SJCRH30 (cell line): Measurements from ENCODE around the gene C1QTNF8. TPM values are rescaled to one million over a fixed set of nuclear protein-coding genes. Genes with fewer than 3 reads are reported as not detected.
A peak's percentile ranks its signal among the peaks of the same experiment; 100 is the strongest.
"Not testable (repeated sequence)": the region's sequence is repeated elsewhere in the genome, so short reads cannot be mapped to it uniquely, and the experiment has no call there.

Experiments used
- DNase-seq, 2 experiments: peaks; one replicate each; pipeline ENCODE4 v3.0.0-alpha.2; 2015 to 2020
- H3K27ac ChIP-seq: fragments of 250-450 bp; sonication (Bioruptor Pico); 2 replicates; pipeline ENCODE4 v1.5.1; 2020; ENCODE audit warnings: mild to moderate bottlenecking, moderate library complexity
- H3K27me3 ChIP-seq: fragments of 250-450 bp; sonication (Bioruptor Pico); 2 replicates; pipeline ENCODE4 v1.5.1; 2020; ENCODE audit warnings: mild to moderate bottlenecking, moderate library complexity
- H3K36me3 ChIP-seq: fragments of 250-450 bp; sonication (Bioruptor Pico); 2 replicates; pipeline ENCODE4 v1.5.1; 2020; ENCODE audit warnings: mild to moderate bottlenecking, moderate library complexity
- H3K4me1 ChIP-seq: fragments of 250-450 bp; sonication (Bioruptor Pico); 2 replicates; pipeline ENCODE4 v1.5.1; 2020; ENCODE audit warnings: mild to moderate bottlenecking, moderate library complexity
- H3K4me3 ChIP-seq: fragments of 250-450 bp; sonication (Bioruptor Pico); 2 replicates; pipeline ENCODE4 v1.5.1; 2020; ENCODE audit warnings: mild to moderate bottlenecking, moderate library complexity
- H3K9me3 ChIP-seq: fragments of 250-450 bp; sonication (Bioruptor Pico); replicated peaks from 2 replicates; pipeline ENCODE4 v1.5.1; 2020; ENCODE audit warnings: mild to moderate bottlenecking, moderate library complexity
- total RNA-seq: library from RNA; depleted of rRNA; stranded (reverse); fragments of >200 nt; shearing (Covaris generic); gene quantifications from 2 replicates; pipeline ENCODE4 v1.2.3, GENCODE V29; 2014

Gene C1QTNF8
- total RNA-seq, 1 experiment from 2014 or later, result not detected

DNA sequence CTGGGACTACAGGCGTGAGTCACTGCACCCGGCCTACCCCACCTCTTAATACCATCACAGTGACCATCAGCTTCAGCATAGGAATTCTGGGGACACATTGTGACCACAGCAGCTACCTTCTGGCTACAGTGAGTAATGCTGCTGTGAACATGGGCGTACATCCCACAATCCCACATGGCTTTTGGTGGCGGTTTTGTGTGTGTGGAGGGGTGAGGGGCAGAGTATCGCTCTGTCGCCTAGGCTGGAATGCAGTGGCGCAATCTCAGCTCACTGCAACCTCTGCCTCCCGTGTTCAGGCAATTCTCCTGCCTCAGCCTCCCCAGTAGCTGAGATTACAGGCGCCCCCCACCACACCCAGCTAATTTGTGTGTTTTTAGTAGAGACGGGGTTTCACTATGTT, 9.6 kb downstream of the C1QTNF8 start:
- H3K27me3 ChIP-seq, H3K27ac ChIP-seq, DNase-seq, H3K4me3 ChIP-seq, H3K36me3 ChIP-seq: not testable (repeated sequence)
- Histone ChIP-seq H3K4me1 (peaks cover 23% of the 10 kb centered on the region), H3K9me3 (peaks cover 17% of the 10 kb centered on the region)

DNA sequence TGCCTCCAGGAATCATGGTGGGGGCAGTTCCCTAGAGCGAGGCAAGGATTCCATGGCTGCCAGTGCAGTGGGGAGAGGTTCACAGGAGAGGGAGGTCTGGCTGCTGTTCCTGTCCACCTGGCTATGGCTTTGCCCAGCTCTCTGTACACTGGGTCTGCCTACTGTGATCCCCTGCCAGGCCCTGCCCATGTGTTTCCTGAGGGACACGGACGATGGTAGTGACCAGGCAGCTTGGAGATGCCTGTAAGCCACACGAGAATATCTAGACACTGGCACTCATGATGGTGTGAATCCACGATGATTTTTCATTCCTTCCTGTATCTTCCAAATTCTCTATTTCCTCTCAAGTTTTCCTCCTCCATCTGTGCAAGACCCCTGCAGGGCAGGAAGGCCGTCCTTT, 11.1 kb downstream of the C1QTNF8 start:
- Histone ChIP-seq H3K27me3 (no peaks in the 10 kb centered on the region), H3K4me3 (no peak overlapping the region), H3K9me3 (peaks cover 17% of the 10 kb centered on the region), H3K36me3 (no peaks in the 10 kb centered on the region), H3K27ac (no peak overlapping the region), H3K4me1 (peaks cover 11% of the 10 kb centered on the region)
- no peak for DNase-seq

DNA sequence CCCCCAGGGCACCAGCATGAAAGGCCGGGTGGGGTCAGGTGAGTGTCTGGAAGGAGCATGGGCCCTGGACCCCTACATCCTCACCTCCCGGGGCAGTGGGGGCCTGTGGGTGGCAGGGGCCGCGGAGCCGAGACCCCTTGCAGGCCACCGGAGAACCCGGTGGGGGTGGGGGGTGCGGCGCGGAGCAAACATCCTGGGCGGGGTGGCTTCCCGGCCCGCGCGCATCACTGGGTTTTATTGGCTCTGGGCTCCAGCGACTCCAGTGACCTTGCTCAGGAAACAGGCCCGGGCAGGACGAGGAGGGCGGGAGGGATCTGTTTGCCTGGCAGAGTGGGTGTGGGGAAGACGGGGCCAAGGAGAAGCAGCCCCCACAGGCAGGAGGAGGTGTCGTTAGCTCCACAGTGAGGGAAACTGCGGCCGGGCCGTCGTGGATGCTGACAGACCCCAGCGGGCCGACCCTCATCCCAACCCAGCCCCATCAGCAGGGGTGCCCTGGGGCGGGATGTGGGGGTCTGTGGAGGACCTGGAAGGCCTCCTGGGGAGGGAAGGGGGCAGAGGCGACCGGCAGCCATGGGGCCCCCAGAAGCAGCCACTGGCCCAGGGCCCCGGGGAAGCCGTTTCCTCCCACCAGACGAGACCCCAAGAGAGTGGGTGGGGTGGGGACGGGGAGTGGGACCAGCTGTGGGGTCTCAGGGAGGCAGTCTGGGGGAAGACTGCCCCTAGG, 12.9 kb downstream of the C1QTNF8 start:
- peaks cover 17% of the 10 kb centered on the region for H3K9me3 ChIP-seq
- no peak for DNase-seq
- H3K36me3 ChIP-seq, result no peaks in the 10 kb centered on the region
- H3K27ac ChIP-seq, result no peak overlapping the region
- H3K4me1 ChIP-seq, result peaks cover 8% of the 10 kb centered on the region
- H3K4me3 ChIP-seq, result no peak overlapping the region
- H3K27me3 ChIP-seq, result no peaks in the 10 kb centered on the region

DNA sequence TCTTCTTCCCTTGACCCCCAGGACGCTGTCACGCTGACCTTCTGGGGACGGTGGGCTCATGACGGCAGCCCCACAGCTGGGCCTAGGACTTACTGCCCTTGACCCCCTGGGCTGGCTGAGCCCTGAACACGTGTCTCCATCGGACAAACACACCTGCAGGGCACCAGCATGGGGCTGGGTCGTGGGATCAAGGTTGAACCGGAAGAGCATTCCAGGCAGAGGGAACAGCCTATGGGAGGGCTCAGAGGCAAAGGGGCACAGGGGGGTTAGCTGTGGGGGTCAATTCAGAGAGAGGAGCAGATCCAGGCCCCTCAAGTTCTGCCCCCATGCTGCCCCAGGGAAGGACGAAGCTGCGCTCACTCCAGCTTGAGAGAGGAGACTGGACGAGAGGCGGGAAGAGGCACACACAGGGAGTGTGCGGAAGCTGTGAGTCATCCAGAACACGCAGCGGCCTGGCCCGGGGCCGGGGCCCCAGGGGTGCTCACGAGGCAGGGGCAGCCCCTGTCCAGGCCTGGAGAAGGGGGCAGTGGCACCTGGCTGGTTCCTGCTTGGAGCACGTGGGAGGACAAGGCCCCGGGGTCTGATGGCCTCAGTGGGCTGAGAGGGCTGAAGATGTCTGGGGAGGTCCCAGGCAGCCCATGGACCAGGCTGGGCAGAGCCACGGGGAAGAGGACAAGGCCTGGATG, 13.6 kb downstream of the C1QTNF8 start:
- no peaks in the 10 kb centered on the region for H3K36me3 ChIP-seq
- H3K27me3 ChIP-seq, result no peaks in the 10 kb centered on the region
- peaks cover 14% of the 10 kb centered on the region for H3K4me1 ChIP-seq
- H3K27ac ChIP-seq, result no peak overlapping the region
- peaks cover 17% of the 10 kb centered on the region for H3K9me3 ChIP-seq
- no peak for DNase-seq
- no peak overlapping the region for H3K4me3 ChIP-seq

DNA sequence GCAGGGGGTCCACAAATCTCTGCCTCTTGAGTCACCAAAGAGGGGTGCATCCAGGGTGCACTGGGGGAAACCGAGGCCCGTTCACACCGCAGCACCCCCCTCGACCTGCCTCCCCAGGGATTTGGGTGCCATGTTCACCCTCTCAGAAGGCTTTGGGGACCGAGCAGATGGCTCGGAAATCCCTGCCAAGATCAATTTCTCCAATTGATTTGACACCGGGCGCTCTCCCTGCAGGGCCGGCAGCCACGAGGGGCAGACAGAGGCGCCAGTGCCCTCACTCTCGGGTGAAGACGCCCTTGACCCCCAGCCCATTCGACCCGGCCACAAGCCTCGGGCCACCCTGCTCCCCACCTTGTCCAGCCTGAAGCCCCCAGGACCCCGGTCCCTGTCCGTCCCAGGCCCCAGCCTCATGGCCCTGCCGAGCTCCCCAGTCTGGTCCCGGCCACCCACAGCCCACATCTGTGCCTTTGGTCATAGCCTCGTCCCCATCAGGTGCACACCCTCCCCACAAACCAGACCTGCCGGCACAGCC, 14.2 kb downstream of the C1QTNF8 start:
- peaks cover 17% of the 10 kb centered on the region for H3K9me3 ChIP-seq
- no peak for DNase-seq
- no peaks in the 10 kb centered on the region for H3K27me3 ChIP-seq
- no peaks in the 10 kb centered on the region for H3K36me3 ChIP-seq
- H3K4me1 ChIP-seq, result peaks cover 20% of the 10 kb centered on the region
- H3K4me3 ChIP-seq, result no peak overlapping the region
- H3K27ac ChIP-seq, result no peak overlapping the region

DNA sequence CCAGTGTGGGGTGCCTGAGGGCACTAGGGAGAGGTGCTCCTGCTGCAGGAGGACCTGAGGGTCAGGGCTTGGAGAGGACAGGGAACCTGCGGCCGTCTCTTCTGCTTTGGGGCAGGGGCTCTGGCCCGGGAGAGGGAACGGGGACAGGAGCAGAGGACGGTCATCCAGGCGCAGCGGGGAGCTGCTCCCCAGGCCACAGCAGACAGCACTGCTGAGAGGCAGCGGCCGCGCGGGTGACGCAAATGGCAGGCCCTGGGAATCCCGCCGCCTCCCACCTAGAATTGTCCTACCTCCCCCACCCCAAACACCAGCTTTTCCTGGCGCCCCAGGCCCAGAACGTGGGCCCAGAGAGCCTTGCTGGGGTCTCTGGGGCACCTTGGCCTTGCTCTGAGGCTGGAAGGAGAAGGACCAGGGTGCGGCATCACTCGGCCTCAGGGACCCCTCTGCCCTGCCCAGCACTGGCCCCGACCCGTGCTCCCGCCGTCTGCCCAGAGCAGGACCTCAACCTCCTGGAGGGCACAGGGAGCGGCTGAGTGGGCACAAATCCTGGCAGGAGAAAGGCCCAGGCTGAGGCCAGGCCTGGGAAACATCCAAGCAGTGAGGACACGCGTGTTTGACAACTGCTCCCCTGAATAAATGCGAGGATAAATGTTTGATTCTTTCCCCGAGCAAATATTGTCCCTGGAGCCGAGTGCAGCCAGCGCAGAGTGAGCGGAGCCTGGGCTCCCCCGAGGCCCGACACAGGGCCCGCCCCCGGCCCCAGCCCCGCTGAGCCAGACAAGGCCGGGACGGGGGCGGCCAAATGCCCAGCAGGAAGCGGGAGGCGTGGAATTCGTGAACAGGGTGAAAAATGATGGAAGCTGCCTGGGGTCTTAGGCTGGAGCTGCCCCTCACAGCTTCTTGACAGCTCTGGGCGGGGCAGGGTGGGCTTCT, 15.0 kb downstream of the C1QTNF8 start:
- H3K4me3 ChIP-seq, result no peak overlapping the region
- peaks cover 17% of the 10 kb centered on the region for H3K9me3 ChIP-seq
- DNase-seq, result no peak
- no peaks in the 10 kb centered on the region for H3K36me3 ChIP-seq
- no peaks in the 10 kb centered on the region for H3K27me3 ChIP-seq
- no peak overlapping the region for H3K27ac ChIP-seq
- peaks cover 25% of the 10 kb centered on the region for H3K4me1 ChIP-seq

DNA sequence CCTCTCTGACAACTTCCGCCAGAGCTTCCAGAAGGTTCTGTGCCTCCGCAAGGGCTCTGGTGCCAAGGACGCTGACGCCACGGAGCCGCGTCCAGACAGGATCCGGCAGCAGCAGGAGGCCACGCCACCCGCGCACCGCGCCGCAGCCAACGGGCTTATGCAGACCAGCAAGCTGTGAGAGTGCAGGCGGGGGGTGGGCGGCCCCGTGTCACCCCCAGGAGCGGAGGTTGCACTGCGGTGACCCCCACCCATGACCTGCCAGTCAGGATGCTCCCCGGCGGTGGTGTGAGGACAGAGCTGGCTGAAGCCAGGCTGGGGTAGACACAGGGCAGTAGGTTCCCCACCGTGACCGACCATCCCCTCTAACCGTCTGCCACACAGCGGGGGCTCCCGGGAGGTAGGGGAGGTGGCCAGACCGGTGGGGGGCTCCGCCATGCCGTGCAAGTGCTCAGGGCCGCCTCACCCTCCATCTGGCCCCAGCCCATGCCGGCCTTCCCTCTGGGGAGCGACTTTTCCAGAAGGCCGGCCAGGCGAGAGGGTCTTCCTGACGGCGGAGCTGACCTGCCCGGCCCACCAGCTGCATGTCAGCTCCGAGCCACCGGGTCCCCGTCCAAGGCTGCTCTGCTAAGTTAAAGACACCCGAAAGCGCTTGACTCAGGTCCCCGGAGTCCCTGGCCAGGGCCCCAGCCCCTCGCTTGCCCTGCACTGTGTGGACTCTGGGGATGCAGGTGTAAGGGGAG, 16.1 kb downstream of the C1QTNF8 start:
- Histone ChIP-seq H3K27ac (no peak overlapping the region), H3K36me3 (no peaks in the 10 kb centered on the region), H3K27me3 (no peaks in the 10 kb centered on the region), H3K4me1 (peaks cover 28% of the 10 kb centered on the region), H3K4me3 (no peak overlapping the region), H3K9me3 (peaks cover 7% of the 10 kb centered on the region; the same call in 1 of the 2 replicates)
- DNase-seq, result no peak

DNA sequence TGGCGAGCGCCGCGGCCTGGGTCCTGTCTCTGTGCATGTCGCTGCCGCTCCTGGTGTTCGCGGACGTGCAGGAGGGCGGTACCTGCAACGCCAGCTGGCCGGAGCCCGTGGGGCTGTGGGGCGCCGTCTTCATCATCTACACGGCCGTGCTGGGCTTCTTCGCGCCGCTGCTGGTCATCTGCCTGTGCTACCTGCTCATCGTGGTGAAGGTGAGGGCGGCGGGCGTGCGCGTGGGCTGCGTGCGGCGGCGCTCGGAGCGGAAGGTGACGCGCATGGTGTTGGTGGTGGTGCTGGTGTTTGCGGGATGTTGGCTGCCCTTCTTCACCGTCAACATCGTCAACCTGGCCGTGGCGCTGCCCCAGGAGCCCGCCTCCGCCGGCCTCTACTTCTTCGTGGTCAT, 16.7 kb downstream of the C1QTNF8 start:
- Histone ChIP-seq H3K36me3 (no peaks in the 10 kb centered on the region), H3K4me1 (peaks cover 28% of the 10 kb centered on the region), H3K27ac (peak overlapping the region; percentile 55; the same call in 1 of the 2 replicates), H3K4me3 (no peak overlapping the region), H3K27me3 (no peaks in the 10 kb centered on the region), H3K9me3 (peaks cover under 1% of the 10 kb centered on the region; the same call in 1 of the 2 replicates)
- no peak for DNase-seq

DNA sequence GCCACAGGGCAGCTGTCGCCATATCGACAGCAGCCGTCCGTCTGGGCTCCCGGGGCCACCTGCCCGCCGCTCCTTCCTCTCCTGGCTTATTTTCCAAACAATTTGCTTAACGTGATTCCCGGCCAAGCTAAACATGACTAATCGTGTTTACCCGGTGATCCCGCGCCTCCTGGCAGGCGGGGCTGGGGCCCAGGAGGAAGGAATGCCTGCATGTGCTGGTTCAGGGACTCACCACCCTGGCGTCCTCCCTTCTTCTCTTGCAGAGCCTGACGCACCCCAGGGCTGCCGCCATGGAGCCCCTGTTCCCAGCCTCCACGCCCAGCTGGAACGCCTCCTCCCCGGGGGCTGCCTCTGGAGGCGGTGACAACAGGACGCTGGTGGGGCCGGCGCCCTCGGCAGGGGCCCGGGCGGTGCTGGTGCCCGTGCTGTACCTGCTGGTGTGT, 17.4 kb downstream of the C1QTNF8 start:
- no peaks in the 10 kb centered on the region for H3K9me3 ChIP-seq
- peak; percentile 90 to 92 for DNase-seq
- H3K27me3 ChIP-seq, result no peaks in the 10 kb centered on the region
- peak overlapping the region; percentile 55 for H3K27ac ChIP-seq
- peak overlapping the region; percentile 23; the same call in 1 of the 2 replicates for H3K4me3 ChIP-seq
- peaks cover 28% of the 10 kb centered on the region for H3K4me1 ChIP-seq
- H3K36me3 ChIP-seq, result no peaks in the 10 kb centered on the region

DNA sequence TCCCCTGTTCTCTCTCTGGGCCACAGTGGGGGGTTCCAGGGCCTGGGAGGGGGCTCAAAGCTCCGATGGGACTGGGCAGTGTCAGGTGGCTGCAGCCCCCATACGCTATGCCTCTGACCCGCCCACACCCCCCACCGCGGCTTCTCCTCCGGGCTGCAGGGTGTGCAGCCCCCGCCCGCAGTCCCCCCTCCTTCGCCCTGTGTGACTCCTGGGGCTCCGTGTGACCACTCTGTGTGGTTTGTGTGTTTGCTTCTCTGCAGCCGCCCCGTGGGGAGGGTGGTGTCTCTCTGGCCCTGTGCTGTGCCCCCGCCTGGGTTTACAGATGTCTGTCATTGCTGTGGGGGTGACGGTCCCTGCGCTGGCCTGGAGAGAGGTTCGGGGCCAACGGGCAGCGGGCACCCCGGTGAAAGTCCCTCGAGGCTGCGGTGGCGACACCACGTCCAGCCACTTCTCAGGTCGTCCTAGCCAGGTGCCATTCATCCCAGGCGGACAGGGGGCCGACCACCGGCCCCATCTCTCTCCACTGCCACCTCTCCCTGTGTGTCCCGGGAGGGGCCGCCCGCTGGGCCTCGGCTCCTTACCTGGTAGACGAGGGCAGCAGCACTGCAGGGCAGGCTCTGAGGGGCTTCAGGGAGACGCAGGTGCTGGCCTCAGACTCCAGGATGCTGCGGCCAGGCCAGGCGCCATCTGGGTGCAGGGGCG, 18.0 kb downstream of the C1QTNF8 start:
- Histone ChIP-seq H3K4me3 (peak overlapping the region; percentile 23), H3K4me1 (peaks cover 28% of the 10 kb centered on the region), H3K27me3 (no peaks in the 10 kb centered on the region), H3K36me3 (no peaks in the 10 kb centered on the region), H3K9me3 (no peaks in the 10 kb centered on the region), H3K27ac (peak overlapping the region; percentile 55)
- DNase-seq, result no peak

DNA sequence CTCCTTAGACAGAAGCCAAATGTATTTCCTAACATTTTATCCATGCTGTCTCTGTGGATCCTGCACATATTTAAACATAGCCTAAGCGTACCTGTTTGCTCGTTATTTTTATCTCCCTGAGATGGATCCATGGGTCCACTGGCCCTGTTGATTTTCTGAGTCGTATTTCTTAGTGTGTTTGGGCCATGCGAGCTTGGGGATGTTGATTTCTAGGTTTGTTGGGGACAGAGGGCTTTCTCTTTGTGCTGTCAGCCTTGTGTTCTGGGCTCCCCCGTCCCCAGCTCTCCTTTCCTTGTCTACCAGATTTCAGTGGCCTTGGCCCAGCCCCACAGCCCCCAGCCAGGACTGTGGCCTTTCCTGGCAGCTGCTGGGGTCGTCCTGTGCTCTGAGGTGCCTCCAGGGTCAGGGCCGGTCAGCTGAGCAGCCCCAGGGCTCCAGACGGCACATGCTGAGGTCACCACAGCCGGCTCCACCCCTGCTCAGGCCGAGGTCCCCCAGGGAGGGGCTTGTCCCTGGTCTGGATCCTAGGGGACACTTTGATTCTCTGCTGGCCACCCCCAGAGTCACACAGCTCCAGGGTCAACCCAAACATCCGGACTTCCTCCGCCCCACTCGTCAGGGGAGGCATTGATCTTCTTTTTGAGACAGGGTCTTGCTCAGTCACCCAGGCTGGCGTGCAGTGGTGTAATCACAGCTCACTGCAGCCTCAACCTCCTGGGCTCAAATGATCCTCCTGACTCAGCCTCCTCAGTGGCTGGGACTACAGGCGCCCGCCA, 19.1 kb downstream of the C1QTNF8 start:
- no peak overlapping the region for H3K4me3 ChIP-seq
- no peaks in the 10 kb centered on the region for H3K36me3 ChIP-seq
- H3K9me3 ChIP-seq, result no peaks in the 10 kb centered on the region
- no peaks in the 10 kb centered on the region for H3K27me3 ChIP-seq
- peaks cover 28% of the 10 kb centered on the region for H3K4me1 ChIP-seq
- DNase-seq, result peak; percentile 52 to 65
- H3K27ac ChIP-seq, result peak overlapping the region; percentile 55; the same call in 1 of the 2 replicates

DNA sequence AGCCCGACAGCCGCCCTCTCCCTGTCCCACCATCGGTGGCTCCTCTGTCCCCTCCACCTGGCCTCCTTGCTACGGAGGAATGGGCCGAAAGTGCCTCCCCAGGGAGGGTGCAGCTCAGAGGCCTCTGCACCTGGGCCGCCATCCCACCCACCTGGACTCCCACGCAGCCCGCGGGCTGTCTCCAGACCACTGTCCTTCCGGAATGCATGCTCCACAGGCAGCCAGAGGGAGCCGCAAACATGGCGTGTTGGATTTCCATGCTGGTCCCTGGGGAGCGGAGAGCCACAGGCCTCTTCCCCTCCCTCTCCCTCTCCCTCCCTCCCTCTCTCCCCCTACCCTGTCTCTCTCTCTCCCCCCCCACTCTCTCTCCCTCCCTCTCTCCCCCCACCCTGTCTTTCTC, 20.5 kb downstream of the C1QTNF8 start:
- H3K27me3 ChIP-seq, result peaks cover 3% of the 10 kb centered on the region; the same call in 1 of the 2 replicates

DNA sequence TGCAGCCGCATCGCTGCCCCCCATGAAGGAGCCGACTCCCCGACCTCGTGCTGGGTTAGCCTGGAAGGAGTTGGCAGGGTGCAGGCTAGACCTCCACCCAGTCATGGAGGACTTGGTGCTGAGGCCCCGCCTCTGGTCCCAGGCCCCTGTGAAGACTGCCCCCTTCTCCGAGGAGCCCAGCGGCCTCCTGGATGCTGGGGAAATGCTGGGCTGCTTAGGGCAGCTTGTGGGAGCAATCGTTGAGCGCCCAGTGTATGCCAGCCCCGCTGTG, 21.7 kb downstream of the C1QTNF8 start:
- H3K27ac ChIP-seq, result no peak overlapping the region
- no peak overlapping the region for H3K4me3 ChIP-seq
- H3K4me1 ChIP-seq, result peaks cover 37% of the 10 kb centered on the region
- no peaks in the 10 kb centered on the region for H3K36me3 ChIP-seq
- H3K9me3 ChIP-seq, result no peaks in the 10 kb centered on the region
- peaks cover 3% of the 10 kb centered on the region; the same call in 1 of the 2 replicates for H3K27me3 ChIP-seq
- no peak for DNase-seq

More for the DNA sequence above, 20.5 kb downstream of the C1QTNF8 start:
- no peak overlapping the region for H3K4me3 ChIP-seq
- no peaks in the 10 kb centered on the region for H3K36me3 ChIP-seq
- H3K4me1 ChIP-seq, result peaks cover 33% of the 10 kb centered on the region
- no peaks in the 10 kb centered on the region for H3K9me3 ChIP-seq
- no peak overlapping the region for H3K27ac ChIP-seq
- DNase-seq, result peak; percentile 63 to 65
